Neural cell (in vitro differentiated cells): ENCODE data around the gene CDC42EP2. TPM values are rescaled to one million over a fixed set of nuclear protein-coding genes. Genes with fewer than 3 reads are reported as not detected.
A peak's percentile ranks its signal among the peaks of the same experiment; 100 is the strongest.

ENCODE experiments used
- H2AFZ ChIP-seq: fragments of 200-600, 300-800 bp; sonication (generic), shearing (Covaris generic); 2 replicates; pipeline ENCODE4 v1.6.0; 2014; ENCODE audit warnings: low read depth, mild to moderate bottlenecking, antibody characterized with exemption, low read length, moderate library complexity
- H3F3A ChIP-seq: fragments of 200-600 bp; shearing (Covaris generic); 2 replicates; pipeline ENCODE4 v1.6.1; 2016; ENCODE audit warnings: mild to moderate bottlenecking, moderate library complexity, mixed read lengths, antibody characterized with exemption, low read length; ENCODE audit not compliant: insufficient read depth, poor library complexity, severe bottlenecking
- H3K27ac ChIP-seq: fragments of 200-600, 300-800 bp; sonication (generic), shearing (Covaris generic); 2 replicates; pipeline ENCODE4 v1.5.1; 2014; ENCODE audit warnings: mild to moderate bottlenecking, low read length, moderate library complexity
- H3K27me3 ChIP-seq: fragments of 300-800, 200-600 bp; sonication (generic), shearing (Covaris generic); 2 replicates; pipeline ENCODE4 v1.6.0; 2014; ENCODE audit warnings: mild to moderate bottlenecking, low read depth, low read length, moderate library complexity; ENCODE audit not compliant: insufficient read depth
- H3K36me3 ChIP-seq: fragments of 300-800, 200-600 bp; sonication (generic), shearing (Covaris generic); 2 replicates; pipeline ENCODE4 v1.5.1; 2014; ENCODE audit warnings: mild to moderate bottlenecking, antibody characterized with exemption, low read length, moderate library complexity; ENCODE audit not compliant: insufficient read depth
- H3K4me2 ChIP-seq: fragments of 300-800, 200-600 bp; sonication (generic), shearing (Covaris generic); 2 replicates; pipeline ENCODE4 v1.6.0; 2014; ENCODE audit warnings: mild to moderate bottlenecking, low read length
- H3K4me3 ChIP-seq: fragments of 300-800, 200-600 bp; sonication (generic), shearing (Covaris generic); 2 replicates; pipeline ENCODE4 v1.5.1; 2014; ENCODE audit warnings: mild to moderate bottlenecking, low read length, moderate library complexity
- H3K79me2 ChIP-seq: fragments of 200-600 bp; shearing (Covaris generic); replicated peaks from 2 replicates; pipeline ENCODE4 v1.6.0; 2014; ENCODE audit warnings: mild to moderate bottlenecking, low read length, moderate library complexity; ENCODE audit not compliant: insufficient read depth
- H3K9ac ChIP-seq: fragments of 300-800, 200-600 bp; sonication (generic), shearing (Covaris generic); 2 replicates; pipeline ENCODE4 v1.6.1; 2016; ENCODE audit warnings: mild to moderate bottlenecking, low read length, mixed read lengths
- H3K9me2 ChIP-seq: fragments of 200-600 bp; shearing (Covaris generic); 2 replicates; pipeline ENCODE4 v1.6.1; 2016; ENCODE audit warnings: mild to moderate bottlenecking, low read length, mixed read lengths; ENCODE audit not compliant: insufficient read depth
- H3K9me3 ChIP-seq: fragments of 200-600, 300-800 bp; sonication (generic), shearing (Covaris generic); 2 replicates; pipeline ENCODE4 v1.6.1; 2016; ENCODE audit warnings: mild to moderate bottlenecking, mixed run types, low read length, moderate library complexity, mixed read lengths
- H4K20me1 ChIP-seq: fragments of 200-600 bp; shearing (Covaris generic); 2 replicates; pipeline ENCODE4 v1.6.1; 2016; ENCODE audit warnings: mild to moderate bottlenecking, mixed run types; ENCODE audit not compliant: insufficient read depth
- EP300 ChIP-seq: fragments of 450-650 bp; conservative IDR thresholded peaks from 2 replicates; pipeline ENCODE4 v1.6.1; 2014; ENCODE audit warnings: antibody characterized with exemption, mild to moderate bottlenecking, moderate library complexity; ENCODE audit not compliant: poor library complexity, severe bottlenecking
- EZH2 ChIP-seq: fragments of 200-600, 300-800 bp; shearing (Covaris generic), sonication (generic); IDR thresholded peaks from 2 replicates; pipeline ENCODE4 v1.6.1; 2014; ENCODE audit warnings: antibody characterized with exemption, low read length, borderline replicate concordance, mild to moderate bottlenecking; ENCODE audit not compliant: insufficient read depth, poor library complexity, severe bottlenecking
- MXI1 ChIP-seq: fragments of 450-650 bp; conservative IDR thresholded peaks from 2 replicates; pipeline ENCODE4 v1.6.1; 2014; ENCODE audit warnings: antibody characterized with exemption, mild to moderate bottlenecking; ENCODE audit not compliant: poor library complexity, severe bottlenecking
- POLR2AphosphoS5 ChIP-seq: IDR thresholded peaks from 2 replicates; pipeline ENCODE4 v1.6.1; 2012
- RAD21 ChIP-seq: fragments of 450-650 bp; conservative IDR thresholded peaks from 2 replicates; pipeline ENCODE4 v1.6.1; 2014; ENCODE audit warnings: antibody characterized with exemption, mild to moderate bottlenecking, moderate library complexity
- SMC3 ChIP-seq: fragments of 450-650 bp; conservative IDR thresholded peaks from 2 replicates; pipeline ENCODE4 v1.6.1; 2014; ENCODE audit warnings: antibody characterized with exemption, mild to moderate bottlenecking, moderate library complexity; ENCODE audit not compliant: poor library complexity
- TAF1 ChIP-seq: IDR thresholded peaks from 2 replicates; pipeline ENCODE4 v1.6.1; 2012; ENCODE audit warnings: low read depth
- polyA plus RNA-seq: library from polyadenylated mRNA; depleted of rRNA; stranded (reverse); fragments of >200 nt; gene quantifications from 2 replicates; pipeline ENCODE4 v1.2.3, GENCODE V29; 2014
- TF ChIP-seq, protein P1 (sequence below): IDR thresholded peaks from 2 replicates; pipeline ENCODE4 v1.6.1; 2012; ENCODE audit warnings: borderline replicate concordance
- TF ChIP-seq, protein P2 (sequence below): fragments of 450-650 bp; IDR thresholded peaks from 2 replicates; pipeline ENCODE4 v1.5.1; 2014; ENCODE audit warnings: antibody characterized with exemption, mild to moderate bottlenecking, moderate library complexity; ENCODE audit not compliant: poor library complexity, severe bottlenecking

CDC42EP2 gene
- polyA plus RNA-seq, 1 donor from 2014 or later, result 1.3 TPM

DNA sequence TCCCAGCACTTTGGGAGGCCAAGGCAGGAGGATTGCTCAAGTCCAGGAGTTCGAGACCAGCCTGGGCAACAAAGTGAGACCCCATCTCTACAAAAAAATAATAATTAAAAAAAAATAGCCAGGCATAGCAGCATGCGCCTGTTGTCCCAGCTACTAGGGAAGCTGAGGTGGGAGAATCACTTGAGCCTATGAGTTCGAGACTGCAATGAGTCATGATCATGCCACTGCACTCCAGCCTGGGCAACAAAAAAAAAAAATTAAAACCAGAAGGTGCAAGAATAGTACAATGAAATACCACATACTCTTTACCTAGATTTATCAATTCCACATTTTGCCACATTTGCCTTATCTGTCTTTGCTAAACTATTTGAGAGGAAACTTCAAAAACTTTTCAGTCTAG is 27.2 kb downstream of the CDC42EP2 start:
- Histone ChIP-seq H3K27ac (no peak overlapping the region), H3K9ac (no peak overlapping the region), H2AFZ (no peak overlapping the region), H3K79me2 (peaks cover 36% of the 10 kb centered on the region), H3K9me3 (no peaks in the 10 kb centered on the region), H3K4me3 (no peak overlapping the region), H3K36me3 (no peaks in the 10 kb centered on the region), H3K27me3 (no peaks in the 10 kb centered on the region), H3F3A (no peaks in the 10 kb centered on the region), H3K4me2 (no peak overlapping the region), H3K9me2 (no peaks in the 10 kb centered on the region), H4K20me1 (peaks cover 4% of the 10 kb centered on the region)
- TF ChIP-seq RAD21, result no peak
- TF ChIP-seq SMC3, result no peak
- TF ChIP-seq EZH2, result no peak
- TF ChIP-seq TAF1, result no peak
- TF ChIP-seq, protein P1, sequence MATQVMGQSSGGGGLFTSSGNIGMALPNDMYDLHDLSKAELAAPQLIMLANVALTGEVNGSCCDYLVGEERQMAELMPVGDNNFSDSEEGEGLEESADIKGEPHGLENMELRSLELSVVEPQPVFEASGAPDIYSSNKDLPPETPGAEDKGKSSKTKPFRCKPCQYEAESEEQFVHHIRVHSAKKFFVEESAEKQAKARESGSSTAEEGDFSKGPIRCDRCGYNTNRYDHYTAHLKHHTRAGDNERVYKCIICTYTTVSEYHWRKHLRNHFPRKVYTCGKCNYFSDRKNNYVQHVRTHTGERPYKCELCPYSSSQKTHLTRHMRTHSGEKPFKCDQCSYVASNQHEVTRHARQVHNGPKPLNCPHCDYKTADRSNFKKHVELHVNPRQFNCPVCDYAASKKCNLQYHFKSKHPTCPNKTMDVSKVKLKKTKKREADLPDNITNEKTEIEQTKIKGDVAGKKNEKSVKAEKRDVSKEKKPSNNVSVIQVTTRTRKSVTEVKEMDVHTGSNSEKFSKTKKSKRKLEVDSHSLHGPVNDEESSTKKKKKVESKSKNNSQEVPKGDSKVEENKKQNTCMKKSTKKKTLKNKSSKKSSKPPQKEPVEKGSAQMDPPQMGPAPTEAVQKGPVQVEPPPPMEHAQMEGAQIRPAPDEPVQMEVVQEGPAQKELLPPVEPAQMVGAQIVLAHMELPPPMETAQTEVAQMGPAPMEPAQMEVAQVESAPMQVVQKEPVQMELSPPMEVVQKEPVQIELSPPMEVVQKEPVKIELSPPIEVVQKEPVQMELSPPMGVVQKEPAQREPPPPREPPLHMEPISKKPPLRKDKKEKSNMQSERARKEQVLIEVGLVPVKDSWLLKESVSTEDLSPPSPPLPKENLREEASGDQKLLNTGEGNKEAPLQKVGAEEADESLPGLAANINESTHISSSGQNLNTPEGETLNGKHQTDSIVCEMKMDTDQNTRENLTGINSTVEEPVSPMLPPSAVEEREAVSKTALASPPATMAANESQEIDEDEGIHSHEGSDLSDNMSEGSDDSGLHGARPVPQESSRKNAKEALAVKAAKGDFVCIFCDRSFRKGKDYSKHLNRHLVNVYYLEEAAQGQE, result no peak
- TF ChIP-seq, protein P2, sequence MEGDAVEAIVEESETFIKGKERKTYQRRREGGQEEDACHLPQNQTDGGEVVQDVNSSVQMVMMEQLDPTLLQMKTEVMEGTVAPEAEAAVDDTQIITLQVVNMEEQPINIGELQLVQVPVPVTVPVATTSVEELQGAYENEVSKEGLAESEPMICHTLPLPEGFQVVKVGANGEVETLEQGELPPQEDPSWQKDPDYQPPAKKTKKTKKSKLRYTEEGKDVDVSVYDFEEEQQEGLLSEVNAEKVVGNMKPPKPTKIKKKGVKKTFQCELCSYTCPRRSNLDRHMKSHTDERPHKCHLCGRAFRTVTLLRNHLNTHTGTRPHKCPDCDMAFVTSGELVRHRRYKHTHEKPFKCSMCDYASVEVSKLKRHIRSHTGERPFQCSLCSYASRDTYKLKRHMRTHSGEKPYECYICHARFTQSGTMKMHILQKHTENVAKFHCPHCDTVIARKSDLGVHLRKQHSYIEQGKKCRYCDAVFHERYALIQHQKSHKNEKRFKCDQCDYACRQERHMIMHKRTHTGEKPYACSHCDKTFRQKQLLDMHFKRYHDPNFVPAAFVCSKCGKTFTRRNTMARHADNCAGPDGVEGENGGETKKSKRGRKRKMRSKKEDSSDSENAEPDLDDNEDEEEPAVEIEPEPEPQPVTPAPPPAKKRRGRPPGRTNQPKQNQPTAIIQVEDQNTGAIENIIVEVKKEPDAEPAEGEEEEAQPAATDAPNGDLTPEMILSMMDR, result no peak
- no peak for TF ChIP-seq EP300
- no peak for TF ChIP-seq POLR2AphosphoS5
- TF ChIP-seq MXI1, result no peak

DNA sequence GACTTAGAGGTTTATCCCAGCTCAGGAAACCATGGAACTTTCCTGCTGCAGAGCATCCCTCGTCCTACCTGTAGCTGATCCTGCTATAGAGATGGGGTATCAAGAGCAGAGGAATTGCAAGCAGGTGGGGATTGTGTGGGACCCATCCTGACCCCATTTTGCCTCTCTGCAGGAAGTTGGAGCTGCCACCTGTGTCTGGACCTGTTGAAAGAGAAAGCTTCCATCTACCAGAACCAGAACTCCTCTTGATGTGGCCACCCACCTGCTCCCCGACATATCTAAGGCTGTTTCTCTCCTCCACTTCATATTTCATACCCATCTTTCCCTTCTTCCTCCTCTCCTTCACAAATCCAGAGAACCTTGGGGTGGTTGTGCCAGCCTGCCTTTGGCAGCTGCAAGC is 36.8 kb downstream of the CDC42EP2 start:
- Histone ChIP-seq H3K36me3 (peaks cover 6% of the 10 kb centered on the region), H4K20me1 (no peaks in the 10 kb centered on the region), H3K9me2 (no peaks in the 10 kb centered on the region), H2AFZ (no peak overlapping the region), H3K4me3 (no peak overlapping the region), H3F3A (peaks cover 6% of the 10 kb centered on the region), H3K4me2 (no peak overlapping the region), H3K9me3 (no peaks in the 10 kb centered on the region), H3K27ac (no peak overlapping the region), H3K79me2 (peaks cover 18% of the 10 kb centered on the region), H3K27me3 (no peaks in the 10 kb centered on the region), H3K9ac (no peak overlapping the region)
- TF ChIP-seq RAD21 (no peak), POLR2AphosphoS5 (no peak), TAF1 (no peak), SMC3 (no peak), EP300 (no peak)

DNA sequence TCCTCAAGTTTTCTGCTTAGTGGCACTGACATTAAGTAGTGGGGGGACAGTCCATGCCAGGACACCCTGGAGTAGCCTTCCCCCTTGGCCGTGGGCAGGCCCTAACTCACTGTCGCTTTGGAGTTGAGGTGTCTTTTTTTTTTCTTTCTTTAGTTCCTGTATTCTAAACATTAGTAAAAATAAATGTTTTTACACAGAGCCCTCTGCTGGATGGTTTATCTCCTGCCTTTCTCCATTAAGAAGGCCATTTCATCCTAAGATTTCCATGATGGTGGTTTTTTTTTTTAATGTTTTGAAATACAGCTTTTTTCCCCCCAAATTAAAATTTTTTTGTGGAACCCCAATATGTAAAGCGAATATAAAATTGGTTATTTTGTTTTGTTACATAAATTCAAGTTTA is 38.1 kb downstream of the CDC42EP2 start:
- Histone ChIP-seq H3K4me2 (no peak overlapping the region), H3K79me2 (peaks cover 29% of the 10 kb centered on the region), H3K9ac (no peak overlapping the region), H3K27me3 (no peaks in the 10 kb centered on the region), H3K36me3 (peaks cover 6% of the 10 kb centered on the region), H3F3A (peaks cover 6% of the 10 kb centered on the region), H3K4me3 (no peak overlapping the region), H4K20me1 (no peaks in the 10 kb centered on the region), H3K9me2 (no peaks in the 10 kb centered on the region), H3K27ac (no peak overlapping the region), H3K9me3 (no peaks in the 10 kb centered on the region), H2AFZ (no peak overlapping the region)
- TF ChIP-seq, protein P2, result peak; percentile 52
- TF ChIP-seq EP300 (no peak), SMC3 (peak; percentile 44)
